Testis (tissue), 2 donors: ENCODE results near the gene SUFU.

Experiments used
- CTCF ChIP-seq, 3 experiments: fragments of 450-650 bp in 2 of 3; fragments of 200-600 bp in 1 of 3; sonication (generic) in 1 of 3; IDR thresholded peaks; one replicate each; pipeline ENCODE4 v1.5.1; 2016 to 2019; ENCODE audit warnings: antibody characterized with exemption in 3 of 3, mild to moderate bottlenecking in 2 of 3, moderate library complexity in 1 of 3
- POLR2A ChIP-seq: fragments of 450-650 bp; IDR thresholded peaks from one replicate; pipeline ENCODE4 v1.6.1; 2017; ENCODE audit warnings: antibody characterized with exemption, mild to moderate bottlenecking, moderate library complexity

- TF ChIP-seq POLR2A: no peak
- no peak for TF ChIP-seq CTCF (IDR thresholded peaks at IDR 0.05)
Observed at GRCh38 chr10:102542800-102543418, 39.1 kb downstream of the SUFU start.
